Sigmoid colon (tissue), 7 donors: Measurements from ENCODE around the gene RASSF4. TPM values are rescaled to one million over a fixed set of nuclear protein-coding genes. Genes with fewer than 3 reads are reported as not detected.

ENCODE experiments used
- DNase-seq: peaks from one replicate; pipeline ENCODE4 v3.0.0-alpha.2; 2019
- H3K27ac ChIP-seq, 4 donors: fragments of 200-600 bp; sonication (generic); one replicate each; pipeline ENCODE4 v1.5.1; 2016 to 2019; ENCODE audit warnings: mild to moderate bottlenecking in 1 of 4
- H3K27me3 ChIP-seq, 3 donors: fragments of 200-600 bp; sonication (generic); one replicate each; pipeline ENCODE4 v1.5.1; 2019; ENCODE audit warnings: mild to moderate bottlenecking in 1 of 3
- H3K36me3 ChIP-seq, 4 donors: fragments of 200-600 bp; sonication (generic); one replicate each; pipeline ENCODE4 v1.5.1; 2016 to 2019
- H3K4me1 ChIP-seq, 4 donors: fragments of 200-600 bp; sonication (generic); one replicate each; pipeline ENCODE4 v1.5.1; 2017 to 2019
- H3K4me3 ChIP-seq, 4 donors: fragments of 200-600 bp; sonication (generic); one replicate each; pipeline ENCODE4 v1.5.1; 2017 to 2019; ENCODE audit warnings: mild to moderate bottlenecking in 2 of 4, moderate library complexity in 1 of 4
- H3K9me3 ChIP-seq, 4 donors: fragments of 200-600 bp in 3 of 4; sonication (generic) in 3 of 4; one replicate each; pipeline versions ENCODE4 v1.5.1 to v1.6.1; 2013 to 2019
- CTCF ChIP-seq, 4 experiments: fragments of 450-650 bp in 3 of 4; fragments of 200-600 bp in 1 of 4; IDR thresholded peaks; one replicate each; pipeline ENCODE4 v1.5.1; 2016 to 2019; ENCODE audit warnings: antibody characterized with exemption in 4 of 4, mild to moderate bottlenecking in 3 of 4, moderate library complexity in 2 of 4
- EP300 ChIP-seq, 4 donors: sonication (generic); formaldehyde crosslinking; IDR thresholded peaks; one replicate each; pipeline ENCODE4 v1.6.1; 2017; ENCODE audit warnings: antibody characterized with exemption in 4 of 4
- POLR2A ChIP-seq, 2 donors: fragments of 450-650 bp; IDR thresholded peaks; one replicate each; pipeline ENCODE4 v1.6.1; 2016; ENCODE audit warnings: antibody characterized with exemption in 2 of 2, mild to moderate bottlenecking in 2 of 2, moderate library complexity in 2 of 2
- POLR2AphosphoS5 ChIP-seq, 4 donors: sonication (generic); formaldehyde crosslinking; IDR thresholded peaks; one replicate each; pipeline ENCODE4 v1.6.1; 2017; ENCODE audit warnings: antibody characterized with exemption in 4 of 4
- WGBS, 2 donors: extraction: QIAGEN DNeasy Blood & Tissue Kit; methylation state at CpG; one replicate each; pipeline ENCODE4 v1.1.7; 2013; 5-methylcytosine and 5-hydroxymethylcytosine counted together
- intact Hi-C: fragments of 100-400 bp; cut with DNase I; formaldehyde crosslinking; loops from one replicate; pipeline ENCODE4 v1.15.1; 2023
- polyA plus RNA-seq, 3 donors: library from polyadenylated mRNA; stranded (reverse); fragments of 200-250 nt; gene quantifications; one replicate each; pipeline ENCODE4 v1.2.3, GENCODE V29; 2013
- total RNA-seq, 4 donors: library from RNA; depleted of rRNA; stranded (reverse); fragments of >200 nt; gene quantifications; one replicate each; pipeline ENCODE4 v1.1.0, GENCODE V29; 2016
- donor health status: healthy with polysubstance abuse.
- donor health status: Bipolar disorder and iron deficiency.
- donor health status: healthy.

The RASSF4 gene
- total and polyA plus RNA-seq, 7 donors: 7.8 to 61.7 (median 23.2) TPM

GRCh38 chr10:44947371-44948152, 12.0 kb upstream of the RASSF4 start:
- intact Hi-C loops: no loop called here
- no peaks in the 10 kb centered on the region for H3K27me3 ChIP-seq
- no peaks in the 10 kb centered on the region for H3K9me3 ChIP-seq
- TF ChIP-seq CTCF (IDR thresholded peaks at IDR 0.05): no peak
- TF ChIP-seq POLR2A (IDR thresholded peaks at IDR 0.05): no peak
- peaks cover 0 to 8% (median 8%) of the 10 kb centered on the region in 4 donors for H3K4me1 ChIP-seq
- no peaks in the 10 kb centered on the region for H3K36me3 ChIP-seq
- 71 to 85% methylated on average over 6 of the region's 6 CpGs for WGBS, 2 donors
- no peak overlapping the region for H3K27ac ChIP-seq
- no peak overlapping the region for H3K4me3 ChIP-seq
- peak; percentile 48 for DNase-seq

- no peak for DNase-seq
- H3K27ac ChIP-seq: no peak overlapping the region
- TF ChIP-seq POLR2AphosphoS5 (IDR thresholded peaks at IDR 0.05) (no peak), POLR2A (IDR thresholded peaks at IDR 0.05) (no peak), CTCF (IDR thresholded peaks at IDR 0.05) (no peak), EP300 (IDR thresholded peaks at IDR 0.05) (no peak)
- intact Hi-C loops: no loop called here
- H3K9me3 ChIP-seq: no peaks in the 10 kb centered on the region
- no peaks in the 10 kb centered on the region for H3K36me3 ChIP-seq
- 74 to 88% methylated on average over 1 of the region's 1 CpG for WGBS, 2 donors
- H3K4me1 ChIP-seq: peaks cover 0 to 14% (median 8%) of the 10 kb centered on the region in 4 donors
- H3K4me3 ChIP-seq: no peak overlapping the region
- H3K27me3 ChIP-seq: no peaks in the 10 kb centered on the region
Measured at GRCh38 chr10:44948642-44949041, 11.0 kb upstream of the RASSF4 start.

- intact Hi-C loops: no loop called here
- H3K36me3 ChIP-seq: no peaks in the 10 kb centered on the region
- no peaks in the 10 kb centered on the region for H3K27me3 ChIP-seq
- no peaks in the 10 kb centered on the region for H3K9me3 ChIP-seq
- no peak for DNase-seq
- TF ChIP-seq POLR2A (IDR thresholded peaks at IDR 0.05): no peak
- no peak for TF ChIP-seq EP300 (IDR thresholded peaks at IDR 0.05)
- TF ChIP-seq POLR2AphosphoS5 (IDR thresholded peaks at IDR 0.05): no peak
- no peak for TF ChIP-seq CTCF (IDR thresholded peaks at IDR 0.05)
- H3K4me1 ChIP-seq: peaks cover 0 to 14% (median 8%) of the 10 kb centered on the region in 4 donors
- no peak overlapping the region for H3K4me3 ChIP-seq
- 82 to 83% methylated on average over 5 of the region's 5 CpGs for WGBS, 2 donors
- no peak overlapping the region for H3K27ac ChIP-seq
Measured at GRCh38 chr10:44949127-44949802, 10.3 kb upstream of the RASSF4 start.

GRCh38 chr10:44949915-44950314, 9.7 kb upstream of the RASSF4 start:
- 83 to 86% methylated on average over 3 of the region's 3 CpGs for WGBS, 2 donors
- H3K27me3 ChIP-seq: no peaks in the 10 kb centered on the region
- TF ChIP-seq POLR2AphosphoS5 (IDR thresholded peaks at IDR 0.05) (no peak), EP300 (IDR thresholded peaks at IDR 0.05) (no peak), CTCF (IDR thresholded peaks at IDR 0.05) (no peak), POLR2A (IDR thresholded peaks at IDR 0.05) (no peak)
- intact Hi-C loops: no loop called here
- H3K9me3 ChIP-seq: no peaks in the 10 kb centered on the region
- peaks cover 0 to 14% (median 8%) of the 10 kb centered on the region in 4 donors for H3K4me1 ChIP-seq
- no peaks in the 10 kb centered on the region for H3K36me3 ChIP-seq
- H3K4me3 ChIP-seq: no peak overlapping the region
- peak; percentile 54 for DNase-seq
- H3K27ac ChIP-seq: peak overlapping the region in 1 of 4 donors; percentile 42
